ENCODE data around the gene TMEM52B. TPM values are rescaled to one million over a fixed set of nuclear protein-coding genes. Genes with fewer than 3 reads are reported as not detected.

The TMEM52B gene
- total and polyA plus RNA-seq, 12 donors, result 0.07 to 2.3 (median 0.37) TPM; not detected in 3

- TF ChIP-seq CTCF (IDR thresholded peaks at IDR 0.05) (no peak), POLR2A (IDR thresholded peaks at IDR 0.05) (no peak)
- WGBS, 4 donors, result 93 to 100% (median 94%) methylated on average over 2 to 6 of the region's 6 CpGs
- intact Hi-C loops (cut with DNase I), result no loop called here
These were observed 47.3 kb downstream of the TMEM52B start for GRCh38 chr12:10226086-10226485.

GRCh38 chr12:10226731-10227130, 47.9 kb downstream of the TMEM52B start:
- DNase-seq, result no peak
- Histone ChIP-seq H3K4me1 (replicated peaks in 1 of 2) (no peaks in the 10 kb centered on the region), H3K9me3 (replicated peaks in 1 of 3) (no peaks in the 10 kb centered on the region), H3K4me3 (no peak overlapping the region), H3K27me3 (no peaks in the 10 kb centered on the region), H3K27ac (no peak overlapping the region), H3K36me3 (replicated peaks in 1 of 2) (peaks cover 0 to 25% of the 10 kb centered on the region in 2 donors)
- intact Hi-C loops (cut with DNase I), result no loop called here
- 26 to 53% (median 43%) methylated on average over 1 of the region's 1 CpG for WGBS, 4 donors
- TF ChIP-seq CTCF (IDR thresholded peaks at IDR 0.05), result no peak
- no peak for TF ChIP-seq POLR2A (IDR thresholded peaks at IDR 0.05)

More at GRCh38 chr12:10226086-10226485, 47.3 kb downstream of the TMEM52B start:
- no peaks in the 10 kb centered on the region for H3K9me3 ChIP-seq (replicated peaks in 1 of 3)
- DNase-seq, result no peak
- no peaks in the 10 kb centered on the region for H3K4me1 ChIP-seq (replicated peaks in 1 of 2)
- H3K36me3 ChIP-seq (replicated peaks in 1 of 2), result peaks cover 0 to 31% of the 10 kb centered on the region in 2 donors
- no peak overlapping the region for H3K27ac ChIP-seq
- no peaks in the 10 kb centered on the region for H3K27me3 ChIP-seq
- H3K4me3 ChIP-seq, result no peak overlapping the region

- Histone ChIP-seq H3K27me3 (no peaks in the 10 kb centered on the region), H3K4me3 (no peak overlapping the region), H3K4me1 (replicated peaks in 1 of 2) (no peaks in the 10 kb centered on the region), H3K27ac (no peak overlapping the region), H3K9me3 (replicated peaks in 1 of 3) (no peaks in the 10 kb centered on the region), H3K36me3 (replicated peaks in 1 of 2) (peaks cover 0 to 16% of the 10 kb centered on the region in 2 donors)
- intact Hi-C loops (cut with DNase I), result no loop called here
- DNase-seq, result no peak
- no peak for TF ChIP-seq POLR2A (IDR thresholded peaks at IDR 0.05)
- TF ChIP-seq CTCF (IDR thresholded peaks at IDR 0.05), result no peak
- WGBS, 4 donors, result 78 to 91% (median 82%) methylated on average over 1 of the region's 1 CpG
These were observed 48.8 kb downstream of the TMEM52B start for GRCh38 chr12:10227648-10228047.

- no peaks in the 10 kb centered on the region for H3K9me3 ChIP-seq (replicated peaks in 1 of 3)
- TF ChIP-seq CTCF (IDR thresholded peaks at IDR 0.05) (no peak), POLR2A (IDR thresholded peaks at IDR 0.05) (no peak)
- no peaks in the 10 kb centered on the region for H3K36me3 ChIP-seq (replicated peaks in 1 of 2)
- H3K4me3 ChIP-seq, result no peak overlapping the region
- no peaks in the 10 kb centered on the region for H3K27me3 ChIP-seq
- intact Hi-C loops (cut with DNase I), result loop anchor here in 1 of 2 donors (5.0 kb wide), 1 partner anchor 328 kb away; no protein-coding TSS in a partner anchor
- H3K27ac ChIP-seq, result no peak overlapping the region
- no peaks in the 10 kb centered on the region for H3K4me1 ChIP-seq (replicated peaks in 1 of 2)
- no peak for DNase-seq
These were observed 55.7 kb downstream of the TMEM52B start for GRCh38 chr12:10234562-10234961.

Data from adrenal gland (tissue), 12 donors.